Measurements from ENCODE around the gene CHCHD4. TPM values are rescaled to one million over a fixed set of nuclear protein-coding genes. Genes with fewer than 3 reads are reported as not detected.

The CHCHD4 gene
- total and polyA plus RNA-seq, 2 experiments from 2014 or later: 31.1 to 39.2 TPM

GRCh38 chr3:14145236-14145635 lies 20.6 kb upstream of the CHCHD4 start (continued):
- TF ChIP-seq ZNF331 (CRISPR knock-in tag; IDR thresholded peaks at IDR 0.05; ENCODE audit: low read depth): no peak
- no peak for TF ChIP-seq POLR2AphosphoS5 (IDR thresholded peaks at IDR 0.05; ENCODE audit: low read depth)
- TF ChIP-seq CREB1 (CRISPR knock-in tag; IDR thresholded peaks at IDR 0.05; ENCODE audit: low read depth): no peak
- TF ChIP-seq ETS1 (IDR thresholded peaks at IDR 0.05): no peak
- TF ChIP-seq, protein P1, sequence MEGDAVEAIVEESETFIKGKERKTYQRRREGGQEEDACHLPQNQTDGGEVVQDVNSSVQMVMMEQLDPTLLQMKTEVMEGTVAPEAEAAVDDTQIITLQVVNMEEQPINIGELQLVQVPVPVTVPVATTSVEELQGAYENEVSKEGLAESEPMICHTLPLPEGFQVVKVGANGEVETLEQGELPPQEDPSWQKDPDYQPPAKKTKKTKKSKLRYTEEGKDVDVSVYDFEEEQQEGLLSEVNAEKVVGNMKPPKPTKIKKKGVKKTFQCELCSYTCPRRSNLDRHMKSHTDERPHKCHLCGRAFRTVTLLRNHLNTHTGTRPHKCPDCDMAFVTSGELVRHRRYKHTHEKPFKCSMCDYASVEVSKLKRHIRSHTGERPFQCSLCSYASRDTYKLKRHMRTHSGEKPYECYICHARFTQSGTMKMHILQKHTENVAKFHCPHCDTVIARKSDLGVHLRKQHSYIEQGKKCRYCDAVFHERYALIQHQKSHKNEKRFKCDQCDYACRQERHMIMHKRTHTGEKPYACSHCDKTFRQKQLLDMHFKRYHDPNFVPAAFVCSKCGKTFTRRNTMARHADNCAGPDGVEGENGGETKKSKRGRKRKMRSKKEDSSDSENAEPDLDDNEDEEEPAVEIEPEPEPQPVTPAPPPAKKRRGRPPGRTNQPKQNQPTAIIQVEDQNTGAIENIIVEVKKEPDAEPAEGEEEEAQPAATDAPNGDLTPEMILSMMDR (conservative IDR thresholded peaks at IDR 0.05; ENCODE audit: low read depth in 2 of 2): no peak
- TF ChIP-seq JUNB (IDR thresholded peaks at IDR 0.05; ENCODE audit: unreplicated experiment): no peak

DNA sequence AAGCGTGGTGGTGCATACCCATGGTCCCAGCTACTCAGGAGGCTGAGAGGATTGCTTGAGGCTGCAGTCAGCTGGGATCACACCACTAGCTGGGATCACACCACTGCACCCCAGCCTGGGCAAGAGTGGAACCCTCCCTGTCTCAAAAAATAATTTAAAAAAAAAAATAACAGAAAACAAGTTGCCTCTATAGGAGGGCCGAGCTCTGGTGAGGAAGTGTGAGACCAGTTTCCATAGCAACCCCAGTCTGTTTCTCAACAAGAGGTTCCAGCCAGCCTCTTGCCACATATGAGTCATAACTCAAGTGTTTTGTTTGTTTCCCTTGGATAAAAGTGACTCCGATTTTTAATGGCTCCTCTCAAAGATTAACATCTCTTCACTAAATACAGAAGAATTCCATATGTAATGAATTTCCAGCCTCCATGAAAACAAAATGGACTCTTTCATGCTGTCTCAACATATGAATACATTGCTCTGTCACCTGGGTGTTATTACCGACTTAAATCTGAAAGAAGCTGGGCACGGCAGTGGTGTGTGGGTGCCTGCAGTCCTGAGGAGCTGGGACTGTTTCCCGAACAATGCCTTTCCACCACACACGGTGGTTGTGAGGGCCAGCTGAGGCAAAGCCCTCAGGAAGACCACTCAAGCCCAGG lies 19.9 kb upstream of the CHCHD4 start:
- DNase-seq (ENCODE audit: low spot score): peak; percentile 84
- TF ChIP-seq, protein P1 (conservative IDR thresholded peaks at IDR 0.05; ENCODE audit: low read depth in 2 of 2): no peak
- no peak for TF ChIP-seq EZH2phosphoT487 (IDR thresholded peaks at IDR 0.05; ENCODE audit: unreplicated experiment)
- TF ChIP-seq POLR2AphosphoS5 (IDR thresholded peaks at IDR 0.05; ENCODE audit: low read depth): no peak
- no peak for TF ChIP-seq ZNF462 (CRISPR knock-in tag; IDR thresholded peaks at IDR 0.05)

More for the DNA sequence above, 19.9 kb upstream of the CHCHD4 start:
- H4K20me1 ChIP-seq (replicated peaks; ENCODE audit: insufficient read depth): peaks cover 4% of the 10 kb centered on the region; the same call in 1 of the 2 replicates
- Mint-ChIP-seq H3K27me3 (ENCODE audit: insufficient read depth, low read depth, poor library complexity) (peaks cover 7% of the 10 kb centered on the region), H3K27ac (peak overlapping the region; percentile 81), H3K36me3 (ENCODE audit: low read depth) (peaks cover 44% of the 10 kb centered on the region), H3K4me1 (peaks cover 31% of the 10 kb centered on the region), H3K4me3 (no peak overlapping the region; the same call in 2 of the 3 replicates), H3K9me3 (no peaks in the 10 kb centered on the region)
- H3K27ac ChIP-seq (ENCODE audit: low read depth): peak overlapping the region; percentile 36
- no peak for ATAC-seq
- peaks cover 12% of the 10 kb centered on the region for H3K4me1 ChIP-seq (ENCODE audit: insufficient read depth)
- H3K4me2 ChIP-seq: no peak overlapping the region
- no peaks in the 10 kb centered on the region for H3K9me2 ChIP-seq (ENCODE audit: insufficient read depth)
- H3K36me3 ChIP-seq (ENCODE audit: insufficient read depth): no peaks in the 10 kb centered on the region; the same call in 1 of the 2 replicates
- no peak overlapping the region for H3K4me3 ChIP-seq
- no peaks in the 10 kb centered on the region for H3K79me2 ChIP-seq (replicated peaks; ENCODE audit: insufficient read depth)
- H2AFZ ChIP-seq: no peak overlapping the region
- H3K27me3 ChIP-seq (ENCODE audit: insufficient read depth): no peaks in the 10 kb centered on the region
- no peaks in the 10 kb centered on the region for H3F3A ChIP-seq (replicated peaks; ENCODE audit: low read depth)

Data from GM23338 (cell line).